GM12891 (cell line): Measurements from ENCODE around the gene CDC25B.

Source experiments
- POLR2A ChIP-seq: IDR thresholded peaks from 2 replicates; pipeline ENCODE4 v1.6.1; 2011; ENCODE audit warnings: low read depth, low read length, control low read depth
- POLR2AphosphoS5 ChIP-seq: IDR thresholded peaks from 2 replicates; pipeline ENCODE4 v1.6.1; 2011; ENCODE audit warnings: low read depth, low read length, control low read depth
- POU2F2 ChIP-seq: IDR thresholded peaks from 2 replicates; pipeline ENCODE4 v1.6.1; 2011; ENCODE audit warnings: low read depth, mild to moderate bottlenecking, control low read depth, low read length, moderate library complexity

GRCh38 chr20:3811467-3812258 lies 15.6 kb downstream of the CDC25B start:
- TF ChIP-seq POLR2A = no peak
- TF ChIP-seq POLR2AphosphoS5 = no peak
- TF ChIP-seq POU2F2 = no peak
